NCI-H1092 treated with DMSO at 0.1 percent for 48 hours (cell line): Measurements from ENCODE around the gene PPWD1.
A peak's percentile ranks its signal among the peaks of the same experiment; 100 is the strongest.
"Not testable (repeated sequence)": the region's sequence is repeated elsewhere in the genome, so short reads cannot be mapped to it uniquely, and the experiment has no call there.

Source experiments
- DNase-seq: peaks from one replicate; lab custom pipeline; 2025; lab: John Stamatoyannopoulos, UW

PPWD1 gene

DNA sequence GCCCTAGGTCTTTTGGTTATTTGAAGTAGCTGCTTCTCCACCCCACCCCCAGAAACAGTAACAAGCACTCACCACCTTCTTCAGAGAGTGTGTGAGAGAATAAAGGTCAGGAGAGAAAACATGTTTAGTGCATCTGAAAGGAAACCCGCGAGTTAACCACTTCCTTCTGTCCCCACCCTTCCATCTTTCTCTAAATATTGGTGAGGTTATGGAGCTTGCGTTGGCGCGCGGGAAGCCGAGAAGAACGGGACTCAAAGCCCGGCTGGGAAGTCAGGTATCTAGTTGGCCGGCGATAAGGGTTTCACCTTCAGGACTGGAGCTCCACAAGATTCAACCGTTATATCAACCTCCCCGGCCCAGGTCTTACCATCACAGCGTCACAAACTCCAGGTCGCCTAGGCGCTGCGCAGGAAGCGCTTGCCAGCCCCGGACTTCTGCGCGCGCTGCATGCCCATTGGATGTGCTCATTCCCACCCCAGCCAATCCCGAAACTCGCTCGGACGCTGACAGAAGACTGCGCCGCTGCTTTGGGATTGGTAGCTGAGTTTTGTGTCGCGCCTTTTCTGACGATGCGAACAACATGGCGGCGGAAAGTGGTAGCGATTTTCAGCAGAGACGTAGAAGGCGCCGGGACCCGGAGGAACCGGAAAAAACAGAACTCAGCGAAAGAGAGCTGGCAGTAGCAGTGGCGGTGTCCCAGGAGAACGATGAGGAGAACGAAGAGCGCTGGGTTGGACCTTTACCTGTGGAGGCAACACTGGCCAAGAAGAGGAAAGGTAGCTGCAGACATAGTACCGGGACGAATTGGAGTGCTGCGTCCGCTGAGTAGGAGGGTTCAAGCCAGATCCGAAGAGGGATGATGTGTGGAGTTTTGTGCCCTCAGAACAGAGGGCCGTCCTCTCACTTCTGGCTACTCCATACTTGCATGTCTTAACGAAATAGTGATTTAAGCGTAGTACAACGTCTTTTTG is at the start of gene PPWD1, which contains the start of gene CENPK:
TSS of gene PPWD1 (plus strand) at position 566 of the 971 bp plus-strand sequence. CDS start at position 581, 15 bp downstream.
TSS of gene CENPK (minus strand) at position 438 of the 971 bp plus-strand sequence. CDS start 8,261 bp downstream, outside the sequence.
- DNase-seq = peak; percentile 91

DNA sequence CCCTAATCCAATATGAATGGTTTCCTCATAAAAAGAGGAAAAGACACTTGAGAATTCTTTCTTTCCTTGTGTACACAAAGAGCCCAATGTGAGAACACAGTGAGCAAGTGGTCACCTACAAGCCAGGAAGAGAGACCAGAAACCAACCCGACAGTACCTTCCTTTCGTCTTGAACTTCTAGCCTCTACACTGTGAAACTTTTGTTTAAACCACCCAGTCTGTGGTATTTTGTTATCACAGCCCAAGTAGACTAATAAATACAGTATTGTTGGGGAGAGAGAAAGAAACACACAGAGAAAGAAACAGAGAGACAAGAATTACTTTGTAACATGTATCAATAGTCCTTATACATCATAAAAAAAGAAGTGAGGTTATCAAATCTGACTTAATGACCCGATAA is 37.4 kb upstream of the PPWD1 start:
- no peak for DNase-seq

DNA sequence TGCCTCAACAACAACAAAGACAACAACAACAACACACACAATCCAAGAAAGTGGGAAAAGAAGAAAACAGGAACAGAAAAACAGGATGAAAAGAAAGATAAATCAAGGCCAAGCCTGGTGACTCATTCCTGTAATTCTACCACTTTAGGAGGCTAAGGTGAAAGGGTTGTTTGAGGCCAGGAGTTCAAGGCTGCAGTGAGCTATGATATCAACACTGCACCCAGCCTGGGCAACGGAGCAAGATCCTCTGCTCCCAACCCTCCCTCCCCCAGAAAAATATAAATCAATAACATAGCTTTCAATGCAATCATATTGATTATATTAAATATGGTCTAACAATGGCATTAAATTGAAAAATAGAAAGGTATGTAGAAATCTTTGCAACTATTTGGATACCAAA is 32.2 kb upstream of the PPWD1 start:
- no peak for DNase-seq

DNA sequence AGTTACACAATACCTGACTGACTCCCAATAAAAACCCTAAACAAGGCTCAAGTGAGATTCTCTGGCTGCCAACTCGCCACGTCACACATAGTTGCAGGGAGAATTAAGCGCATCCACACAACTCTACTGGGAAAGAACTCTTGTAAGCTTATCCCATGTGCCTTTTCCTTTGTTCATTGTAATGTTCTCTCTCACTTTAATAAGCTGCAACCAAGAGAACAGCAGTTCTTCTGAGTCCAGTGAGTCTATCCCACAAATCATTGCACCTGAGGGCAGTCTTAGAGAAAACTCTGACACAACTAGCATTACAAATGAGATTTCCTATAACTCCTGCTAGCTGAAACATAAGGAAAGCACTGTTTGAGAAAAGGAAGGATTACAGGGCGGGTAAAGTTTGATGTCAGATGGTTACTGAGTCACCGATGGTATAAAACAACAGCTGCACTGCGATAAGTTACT is 27.5 kb upstream of the PPWD1 start:
- DNase-seq = no peak

DNA sequence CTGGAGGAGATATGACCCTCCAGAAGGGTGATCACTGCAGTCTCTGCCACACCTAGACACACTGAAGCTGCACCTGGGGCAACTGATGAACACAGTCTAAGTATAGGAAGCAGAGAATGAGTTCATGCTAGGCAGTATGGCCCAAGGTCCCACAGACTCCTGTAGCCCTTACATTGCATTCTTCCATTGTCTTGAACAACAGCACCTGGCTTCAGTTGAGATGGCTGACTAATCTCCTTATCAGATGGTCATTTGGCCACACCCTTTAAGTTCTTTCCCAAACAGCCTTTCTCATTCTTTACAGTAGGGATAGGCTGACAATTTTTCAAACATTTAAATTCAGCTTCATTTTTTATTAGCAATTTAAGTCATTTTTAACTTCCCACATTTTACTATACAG is 23.3 kb upstream of the PPWD1 start:
- no peak for DNase-seq

DNA sequence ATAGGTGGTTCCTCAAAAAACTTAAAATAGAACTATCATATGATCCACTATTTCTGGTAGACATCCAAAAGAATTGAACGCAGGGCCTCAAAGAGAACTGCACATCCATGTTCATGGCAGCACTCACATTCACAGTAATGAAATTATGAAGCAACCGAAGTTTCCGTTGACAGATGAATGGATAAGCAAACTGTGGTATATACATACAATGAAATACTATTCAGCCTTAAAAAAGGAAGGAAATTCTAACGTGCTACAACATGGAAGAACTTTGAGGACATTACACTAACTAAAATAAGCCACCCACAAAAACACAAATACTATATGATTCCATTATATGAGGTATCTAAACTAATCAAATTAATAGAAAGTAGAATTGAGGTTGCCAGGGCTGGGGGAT is 18.6 kb upstream of the PPWD1 start:
- DNase-seq = no peak

DNA sequence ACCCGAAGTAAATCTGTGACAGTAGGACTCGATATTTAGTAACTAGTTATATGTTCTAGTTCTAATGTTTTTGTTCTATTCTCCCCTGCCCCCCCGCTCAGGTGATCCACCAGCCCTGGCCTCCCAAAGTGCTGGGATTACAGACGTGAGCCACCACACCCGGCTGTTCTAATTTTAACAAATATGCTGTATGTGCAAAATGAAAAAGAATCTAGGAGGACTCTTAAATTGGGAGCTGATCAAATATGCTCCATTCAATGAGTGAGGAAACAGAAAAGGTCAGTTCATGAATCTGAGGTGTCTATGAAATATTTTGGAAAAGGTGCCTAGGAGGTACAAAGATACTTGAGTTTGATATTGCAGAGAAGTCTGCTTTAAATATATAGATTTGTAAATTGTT is 17.0 kb upstream of the PPWD1 start:
- DNase-seq = no peak

DNA sequence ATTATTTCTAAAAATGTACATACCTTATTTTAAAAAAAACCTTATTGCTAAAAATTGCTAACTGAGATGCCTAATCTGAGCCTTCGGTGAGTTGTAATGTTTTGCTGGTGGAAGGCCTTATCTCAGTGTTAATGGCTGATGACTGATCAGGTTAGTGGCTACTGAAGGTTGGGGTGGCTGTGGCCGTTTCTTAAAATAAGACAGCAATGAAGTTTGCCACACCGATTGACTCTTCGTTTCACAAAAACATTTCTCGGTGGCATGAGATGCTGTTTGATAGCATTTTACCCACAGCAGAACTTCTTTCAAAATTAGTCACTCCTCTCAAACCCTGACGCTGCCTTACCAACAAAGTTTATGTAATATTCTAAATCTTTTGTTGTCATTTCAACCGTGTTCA is 14.8 kb upstream of the PPWD1 start:
- no peak for DNase-seq

DNA sequence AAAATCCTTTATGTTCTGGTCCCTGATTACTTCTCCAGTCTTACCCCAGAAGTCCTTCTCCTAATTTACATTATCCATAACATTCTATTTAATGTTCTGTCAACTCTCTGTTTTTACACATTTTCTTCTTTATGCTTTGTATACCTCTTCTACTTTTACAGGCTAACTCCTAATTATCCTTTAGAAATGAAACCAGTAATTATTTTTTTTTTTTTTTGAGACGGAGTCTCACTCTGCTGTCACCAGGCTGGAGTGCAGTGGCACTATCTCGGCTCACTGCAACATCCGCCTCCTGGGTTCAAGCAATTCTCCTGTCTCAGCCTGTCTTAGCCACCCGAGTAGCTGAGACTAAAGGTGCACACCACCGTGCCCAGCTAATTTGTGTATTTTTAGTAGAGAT is 9.2 kb upstream of the PPWD1 start:
- no peak for DNase-seq

DNA sequence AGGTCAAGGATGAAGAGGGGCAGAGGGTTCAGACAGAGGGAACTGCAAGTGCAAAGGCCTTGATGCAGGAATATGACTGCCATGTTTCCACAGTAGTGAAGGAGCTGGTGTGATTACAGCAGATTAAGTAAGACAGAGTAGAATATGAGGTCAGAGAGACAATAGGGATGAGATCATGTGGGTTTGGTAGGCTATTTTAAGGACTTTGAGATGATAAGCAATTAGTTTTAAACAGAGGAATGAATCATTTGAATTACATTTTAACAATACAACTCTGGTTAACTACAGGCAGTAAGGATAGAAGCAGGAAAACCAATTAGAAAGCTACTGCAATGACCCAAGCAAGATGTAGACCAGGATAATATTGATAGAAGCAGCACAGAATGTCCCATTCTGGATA is 7.8 kb upstream of the PPWD1 start:
- no peak for DNase-seq

DNA sequence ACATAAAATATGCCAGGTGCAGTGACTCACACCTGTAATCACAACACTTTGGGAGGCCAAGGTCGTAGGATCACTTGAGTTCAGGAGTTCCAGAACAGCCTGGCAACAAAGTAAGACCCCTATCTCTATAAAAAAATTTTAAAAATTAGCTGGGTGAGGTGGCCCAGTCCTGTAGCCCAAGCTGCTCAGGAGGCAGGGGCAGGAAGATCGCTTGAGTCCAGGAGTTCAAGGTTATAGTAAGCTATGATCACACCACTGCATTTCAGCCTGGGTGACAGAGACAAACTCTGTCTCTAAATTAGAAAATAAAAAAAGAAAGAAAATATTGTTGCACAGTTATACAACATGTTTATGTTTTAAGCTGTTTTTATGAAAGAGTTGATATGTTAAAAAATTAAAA is 6.9 kb upstream of the PPWD1 start:
- DNase-seq = no peak

DNA sequence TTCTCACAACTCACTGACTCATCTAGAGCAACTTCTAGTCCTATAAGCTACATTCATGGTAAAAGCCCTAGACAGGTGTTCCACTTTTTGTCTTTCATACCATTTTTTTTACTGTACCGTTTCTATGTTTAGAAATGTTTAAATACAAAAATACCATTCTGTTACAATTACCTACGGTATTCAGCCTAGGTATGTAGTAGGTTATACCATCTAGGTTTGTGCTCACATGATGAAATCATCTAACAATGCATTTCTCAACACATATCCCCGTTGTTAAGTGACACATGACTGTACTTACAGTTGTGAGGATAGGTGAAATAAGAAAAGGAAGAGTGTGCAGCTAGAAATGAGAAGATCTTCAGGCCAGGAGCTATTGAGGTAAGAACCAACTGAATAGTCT is 6.4 kb upstream of the PPWD1 start:
- no peak for DNase-seq

DNA sequence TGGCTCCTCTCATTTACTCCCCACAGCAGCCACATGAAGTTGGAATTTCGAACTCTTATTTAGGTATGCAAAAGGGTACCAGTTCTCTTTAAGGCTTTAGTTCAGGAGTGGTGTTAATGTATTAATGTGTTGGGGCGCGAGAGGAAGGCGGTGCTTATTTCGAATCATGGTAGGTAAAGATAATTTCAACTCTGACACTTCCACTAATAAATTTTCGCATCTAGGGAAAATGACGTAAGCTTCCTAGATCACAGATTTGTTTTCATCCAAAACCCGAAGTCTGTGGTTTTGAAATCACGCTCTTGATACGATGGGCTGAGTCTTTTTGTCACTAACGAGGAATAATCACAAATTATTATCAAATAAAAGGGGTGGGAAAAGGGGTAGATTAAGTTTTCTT is 681 bp downstream of the PPWD1 start:
- no peak for DNase-seq

DNA sequence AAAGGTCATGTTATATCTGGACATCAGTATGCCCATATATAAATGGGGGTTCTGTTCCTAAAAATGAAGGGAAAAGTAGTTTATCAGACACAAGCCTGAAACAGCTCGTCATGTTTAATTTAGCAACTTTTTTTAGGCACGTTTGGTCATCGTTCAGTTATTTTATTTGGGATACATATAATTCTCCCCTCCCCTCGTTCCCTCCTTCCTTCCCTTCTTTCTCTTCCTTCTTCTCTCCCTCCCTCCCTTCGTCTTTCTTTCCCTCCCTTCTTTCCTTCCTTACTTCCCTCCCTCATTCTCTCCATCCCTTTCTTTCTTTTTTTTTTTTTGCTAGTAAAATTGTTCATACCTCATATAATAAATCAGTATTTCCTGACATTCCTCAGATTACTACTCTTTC is 3.4 kb downstream of the PPWD1 start:
- DNase-seq = no peak

DNA sequence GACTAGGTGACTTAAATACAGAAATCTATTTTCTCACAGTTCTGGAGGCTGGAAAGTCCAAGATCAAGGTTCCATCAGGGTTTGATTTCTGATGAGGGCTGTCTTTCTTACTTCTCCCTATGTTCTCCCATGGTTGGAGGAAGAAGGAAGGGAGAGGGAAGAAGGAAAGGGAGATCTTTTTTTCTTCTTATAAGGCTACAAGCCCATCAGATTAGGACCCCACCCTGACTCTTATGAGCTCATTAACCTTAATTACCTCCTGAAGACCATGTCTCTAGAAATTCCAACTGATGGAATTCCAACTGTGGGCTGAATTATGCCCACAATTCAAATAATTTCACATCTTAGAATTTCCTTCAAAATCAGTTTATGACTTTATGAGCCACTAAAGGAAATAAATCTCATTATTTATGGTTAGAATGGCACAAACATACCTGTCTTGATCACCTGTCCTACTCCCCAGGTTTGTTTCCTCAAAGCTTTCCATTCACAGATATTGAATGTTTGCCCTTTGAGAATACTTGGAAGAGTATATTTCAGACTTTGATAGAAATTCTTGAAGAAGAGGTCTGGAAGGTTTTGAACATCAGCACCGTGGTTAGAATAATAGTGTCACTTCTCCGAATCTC is 7.6 kb downstream of the PPWD1 start:
- DNase-seq = no peak

DNA sequence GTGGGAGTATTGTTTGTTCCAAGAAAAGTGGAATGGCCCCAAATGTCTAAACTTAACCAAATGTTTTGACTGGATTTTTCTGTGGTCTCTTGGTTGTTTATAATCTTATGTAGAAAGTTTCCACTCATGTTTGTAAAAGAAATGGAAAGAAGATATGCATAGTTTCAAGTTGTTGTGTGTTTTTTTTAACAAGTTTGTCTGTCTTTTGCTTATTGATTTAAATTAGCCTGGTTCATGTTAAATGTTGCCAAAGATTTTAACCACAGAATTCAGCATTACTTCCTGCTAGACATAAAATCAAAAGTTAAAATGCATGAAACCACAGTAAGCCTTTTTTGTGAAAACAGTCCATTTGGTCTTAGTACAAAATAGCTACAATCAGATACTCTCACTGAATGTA is 14.0 kb downstream of the PPWD1 start:
- no peak for DNase-seq

DNA sequence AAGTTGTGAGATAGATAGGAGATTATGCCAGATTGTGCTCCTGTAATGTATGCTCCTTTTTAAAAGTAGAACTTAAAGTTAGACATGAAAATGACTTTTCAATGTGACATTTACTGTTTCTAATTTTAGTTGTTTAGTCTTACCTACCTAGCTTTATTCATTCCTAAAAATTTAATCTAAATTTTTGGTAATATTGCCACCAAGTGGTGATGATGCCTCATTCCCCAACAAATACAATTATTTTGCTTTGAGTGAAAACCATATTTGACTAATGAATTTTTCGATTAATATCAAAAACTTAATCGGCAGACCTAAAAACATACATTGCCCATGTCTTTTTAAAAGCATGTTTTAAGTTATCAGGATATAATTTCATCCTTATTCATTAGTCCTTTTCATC is 25.6 kb downstream of the PPWD1 start:
- no peak for DNase-seq

DNA sequence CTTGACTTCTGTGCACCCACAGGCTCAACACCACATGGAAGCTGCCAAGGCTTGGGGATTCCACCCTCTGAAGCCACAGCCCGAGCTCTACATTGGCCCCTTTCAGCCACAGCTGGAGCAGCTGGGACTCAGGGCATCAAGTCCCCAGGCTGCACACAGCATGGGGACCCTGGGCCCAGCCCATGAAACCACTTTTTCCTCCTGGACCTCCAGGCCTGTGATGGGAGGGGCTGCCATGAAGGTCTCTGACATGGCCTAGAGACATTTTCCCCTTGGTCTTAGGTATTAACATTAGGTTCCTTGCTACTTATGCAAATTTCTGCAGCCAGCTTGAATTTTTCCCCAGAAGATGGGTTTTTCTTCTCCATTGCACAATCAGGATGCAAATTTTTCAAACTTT is 38.7 kb downstream of the PPWD1 start:
- DNase-seq = not testable (repeated sequence)

DNA sequence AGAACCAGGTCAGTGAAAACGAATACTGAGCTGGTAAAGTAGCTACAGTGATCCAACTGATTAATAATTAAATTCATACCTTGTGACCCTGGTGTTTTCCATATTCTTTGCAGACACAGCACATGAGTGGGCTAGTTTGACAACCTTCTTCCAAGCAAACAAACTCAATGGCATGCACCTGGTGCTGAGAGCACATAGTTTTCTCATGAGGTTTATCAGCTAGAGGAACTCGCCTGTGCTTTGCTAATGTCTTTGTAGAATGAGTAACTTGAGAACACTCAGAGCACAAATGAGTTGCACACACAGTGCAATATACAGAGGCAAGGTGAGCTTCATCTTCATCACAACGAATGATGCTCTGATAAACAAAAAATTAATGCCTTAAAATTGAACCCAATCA is 48.4 kb downstream of the PPWD1 start:
- peak; percentile 26 for DNase-seq

DNA sequence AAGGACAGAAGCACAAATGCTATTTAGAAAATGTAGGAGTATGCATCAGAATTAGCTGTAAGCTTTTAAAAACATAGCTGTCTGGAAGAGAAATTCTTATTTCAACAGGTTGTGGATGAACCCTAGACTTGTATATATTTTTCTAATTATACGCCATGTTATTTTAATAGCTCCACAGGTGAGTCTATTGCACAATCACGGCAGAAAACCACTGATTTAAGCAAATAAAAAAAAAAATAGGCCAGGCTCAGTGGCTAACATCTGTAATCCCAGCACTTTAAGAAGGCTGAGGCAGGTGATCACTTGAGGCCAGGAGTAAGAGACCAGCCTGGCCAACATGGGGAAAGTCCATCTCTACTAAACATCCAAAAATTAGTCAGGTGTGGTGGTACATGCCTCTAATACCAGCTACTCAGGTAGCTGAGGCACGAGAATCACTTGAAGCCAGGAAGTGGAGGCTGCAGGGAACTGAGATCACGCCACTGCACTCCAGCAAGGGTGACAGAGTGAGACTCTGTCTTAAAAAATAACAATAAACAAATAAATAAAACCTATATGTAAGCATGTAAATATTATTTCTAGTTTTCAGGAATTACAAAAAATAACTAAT is 49.3 kb downstream of the PPWD1 start:
- DNase-seq = no peak

DNA sequence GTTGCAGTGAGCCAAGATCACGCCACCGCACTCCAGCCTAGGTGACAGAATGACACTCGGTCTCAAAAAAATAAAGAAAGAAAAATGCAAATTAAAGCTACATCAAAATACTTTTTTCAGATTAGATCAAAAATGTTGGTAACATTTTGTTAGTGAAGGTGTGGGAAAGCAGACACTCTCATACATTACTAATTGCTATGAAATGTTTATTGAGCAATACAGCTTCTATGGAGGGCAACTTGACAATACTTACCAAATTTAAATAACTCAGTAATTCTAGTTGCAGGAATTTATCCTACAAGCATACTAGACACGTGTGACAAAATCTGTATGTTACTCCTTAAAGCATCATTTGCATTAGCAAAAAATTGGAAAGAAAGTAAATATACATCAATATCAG is 56.9 kb downstream of the PPWD1 start:
- DNase-seq = no peak

DNA sequence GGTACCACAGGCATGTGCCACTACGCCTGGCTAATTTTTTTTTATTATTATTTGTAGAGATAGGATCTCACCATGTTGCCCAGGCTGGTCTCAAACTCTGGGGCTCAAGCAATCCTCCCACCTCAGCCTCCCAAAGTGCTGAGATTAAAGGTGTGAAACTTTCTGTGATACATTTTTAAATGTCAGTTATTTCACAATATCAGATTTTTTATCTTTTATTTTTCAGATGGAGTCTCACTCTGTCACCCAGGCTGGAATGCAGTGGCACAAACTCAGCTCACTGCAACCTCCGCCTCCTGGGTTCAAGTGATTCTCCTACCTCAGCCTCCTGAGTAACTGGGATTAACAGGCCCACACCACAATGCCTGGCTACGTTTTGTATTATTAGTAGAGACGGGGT is 58.9 kb downstream of the PPWD1 start:
- not testable (repeated sequence) for DNase-seq

DNA sequence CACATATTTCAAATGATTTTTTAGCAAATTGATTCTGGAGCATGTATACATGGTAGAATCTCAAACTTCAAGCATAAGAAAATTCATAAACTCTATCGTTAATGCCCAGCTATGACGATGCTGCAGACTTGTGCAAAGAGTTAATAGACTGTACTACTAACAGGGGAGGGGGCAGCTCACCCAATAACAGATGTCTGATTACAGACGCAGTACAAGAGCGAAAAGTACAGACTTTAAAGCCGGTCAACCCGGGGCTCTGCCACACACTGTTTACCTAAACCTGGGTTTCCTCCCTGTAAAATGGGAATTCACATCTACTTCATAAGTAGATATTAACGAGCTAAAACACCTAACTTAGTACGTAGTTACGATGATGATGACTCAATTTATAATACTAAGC is 60.4 kb downstream of the PPWD1 start:
- no peak for DNase-seq
